ENCODE results near the gene SKIC2.
"Not testable (repeated sequence)": the region's sequence is repeated elsewhere in the genome, so short reads cannot be mapped to it uniquely, and the experiment has no call there.

Gene SKIC2

GRCh38 chr6:32005538-32005880 is 46.5 kb downstream of the SKIC2 start:
- not testable (repeated sequence) for DNase-seq

DNA sequence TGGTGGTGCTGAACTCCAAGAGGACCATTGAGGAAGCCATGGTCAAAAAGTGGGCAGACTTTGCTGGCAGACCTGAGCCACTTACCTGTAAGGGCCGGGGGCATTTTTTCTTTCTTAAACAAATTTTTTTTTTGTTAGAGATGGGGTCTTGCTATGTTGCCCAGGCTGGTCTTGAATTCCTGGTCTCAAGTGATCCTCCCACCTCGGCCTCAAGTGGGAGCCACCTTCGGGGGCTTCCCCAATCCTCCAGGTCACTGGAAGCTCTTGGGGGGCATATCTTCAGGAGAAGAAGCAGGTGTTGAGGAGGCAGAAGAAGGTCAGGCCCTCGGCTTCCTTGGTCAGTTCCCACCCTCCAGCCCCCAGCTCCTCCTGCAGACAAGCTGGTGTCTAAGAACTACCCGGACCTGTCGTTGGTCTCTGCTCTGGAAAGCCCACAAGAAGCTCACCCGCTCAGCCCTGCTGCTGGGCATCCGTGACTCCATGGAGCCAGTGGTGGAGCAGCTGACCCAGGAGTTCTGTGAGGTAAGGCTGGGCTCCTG is 47.1 kb downstream of the SKIC2 start:
- not testable (repeated sequence) for DNase-seq

DNA sequence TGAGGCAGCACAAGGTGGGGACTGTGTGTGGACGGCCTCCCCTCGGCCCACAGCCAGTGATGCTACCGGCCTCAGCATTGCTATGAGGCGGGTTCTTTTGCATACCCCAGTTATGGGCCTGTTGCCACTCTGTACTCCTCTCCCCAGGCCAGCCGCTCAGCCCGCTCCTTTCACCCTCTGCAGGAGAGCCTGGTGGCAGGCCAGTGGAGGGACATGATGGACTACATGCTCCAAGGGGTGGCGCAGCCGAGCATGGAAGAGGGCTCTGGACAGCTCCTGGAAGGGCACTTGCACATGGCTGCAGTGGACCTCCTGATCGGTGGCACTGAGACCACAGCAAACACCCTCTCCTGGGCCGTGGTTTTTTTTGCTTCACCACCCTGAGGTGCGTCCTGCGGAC is 48.1 kb downstream of the SKIC2 start:
- DNase-seq: not testable (repeated sequence)

DNA sequence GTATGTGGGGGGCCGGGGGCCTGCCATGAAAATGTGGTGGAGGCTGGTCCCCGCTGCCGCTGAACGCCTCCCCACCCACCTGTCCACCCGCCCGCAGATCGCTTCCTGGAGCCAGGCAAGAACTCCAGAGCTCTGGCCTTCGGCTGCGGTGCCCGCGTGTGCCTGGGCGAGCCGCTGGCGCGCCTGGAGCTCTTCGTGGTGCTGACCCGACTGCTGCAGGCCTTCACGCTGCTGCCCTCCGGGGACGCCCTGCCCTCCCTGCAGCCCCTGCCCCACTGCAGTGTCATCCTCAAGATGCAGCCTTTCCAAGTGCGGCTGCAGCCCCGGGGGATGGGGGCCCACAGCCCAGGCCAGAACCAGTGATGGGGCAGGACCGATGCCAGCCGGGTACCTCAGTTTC is 49.1 kb downstream of the SKIC2 start:
- not testable (repeated sequence) for DNase-seq

- DNase-seq: not testable (repeated sequence)
Observed at GRCh38 chr6:32008616-32009015, 49.6 kb downstream of the SKIC2 start.

DNA sequence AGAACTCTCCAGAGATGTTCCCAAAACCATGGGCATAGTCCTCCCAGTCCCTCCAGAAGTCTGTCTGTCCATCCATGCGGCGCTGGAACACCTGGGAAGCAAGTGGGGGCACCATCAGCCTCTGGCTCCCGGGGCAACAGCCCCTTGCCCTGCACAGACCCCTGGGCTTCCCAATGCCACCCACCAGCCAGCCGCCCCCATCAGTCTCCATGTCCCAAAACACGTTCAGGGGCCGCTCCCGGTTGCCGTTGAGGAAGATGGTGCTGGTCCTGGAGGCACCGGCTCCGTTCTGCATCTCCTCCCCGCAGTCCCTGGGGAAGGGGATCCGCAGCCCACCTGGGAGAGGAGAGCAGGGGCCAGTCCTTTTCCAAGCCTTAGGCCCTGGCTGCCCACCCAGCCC is 50.6 kb downstream of the SKIC2 start:
- DNase-seq: not testable (repeated sequence)

- DNase-seq: not testable (repeated sequence)
Observed at GRCh38 chr6:32010856-32011530, 52.0 kb downstream of the SKIC2 start.

GRCh38 chr6:32012941-32013617 is 54.1 kb downstream of the SKIC2 start:
- not testable (repeated sequence) for DNase-seq

DNA sequence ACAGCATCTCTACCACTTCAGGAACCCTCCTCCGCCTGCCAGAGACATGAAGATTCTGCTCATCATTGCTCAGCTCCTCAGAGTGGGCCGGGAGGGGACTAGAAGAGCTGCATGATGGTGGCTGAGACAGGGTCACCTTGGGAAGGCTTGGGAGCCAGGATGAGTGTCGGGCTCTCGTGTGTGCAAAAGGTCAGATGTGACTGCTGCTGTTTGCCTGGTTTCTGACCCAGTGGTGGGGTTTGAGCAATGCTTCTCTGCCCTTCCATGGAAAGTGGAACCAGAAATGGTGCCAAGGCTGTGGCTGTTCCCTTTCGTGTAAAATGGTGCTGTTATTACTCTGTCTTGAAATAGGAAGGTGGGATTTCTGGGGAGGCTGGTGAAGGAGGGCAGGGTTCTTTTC is 54.8 kb downstream of the SKIC2 start:
- not testable (repeated sequence) for DNase-seq

GRCh38 chr6:32014547-32014946 is 55.6 kb downstream of the SKIC2 start, which contains the start of gene C4B:
TSS of gene C4B (plus strand) at chr6:32014795. CDS start at chr6:32014846, 51 bp downstream.
- DNase-seq: not testable (repeated sequence)

All from midbrain (tissue), 1 donor.